CD14-positive monocyte (primary cell): ENCODE data around the gene PPP2R2D. TPM values are rescaled to one million over a fixed set of nuclear protein-coding genes. Genes with fewer than 3 reads are reported as not detected.

Source experiments
- DNase-seq, 3 donors: peaks; one replicate each; pipeline ENCODE4 v3.0.0-alpha.2; 2011 to 2022
- H2AFZ ChIP-seq: 2 replicates; pipeline ENCODE4 v1.6.0; 2012; ENCODE audit warnings: mild to moderate bottlenecking, low read depth, low read length, inconsistent platforms; ENCODE audit not compliant: insufficient read depth, poor library complexity, severe bottlenecking
- H3K27ac ChIP-seq, 2 donors: 1 replicate in 1 of 2; 2 replicates in 1 of 2; pipeline ENCODE4 v1.5.1; 2012 to 2013; ENCODE audit warnings: low read length in 2 of 2, control low read depth in 1 of 2, inconsistent platforms in 1 of 2, low read depth in 1 of 2, mild to moderate bottlenecking in 1 of 2
- H3K27me3 ChIP-seq, 2 donors: one replicate each; pipeline versions ENCODE4 v1.6.0 to v1.6.1; 2011 to 2013; ENCODE audit warnings: low read length in 2 of 2; ENCODE audit not compliant: control insufficient read depth in 2 of 2, insufficient read depth in 2 of 2
- H3K36me3 ChIP-seq, 2 donors: replicated peaks in 1 of 2; 1 replicate in 1 of 2; 2 replicates in 1 of 2; pipeline versions ENCODE4 v1.5.1 to v1.6.1; 2012 to 2013; ENCODE audit warnings: low read length in 2 of 2, control low read depth in 1 of 2, inconsistent platforms in 1 of 2, mild to moderate bottlenecking in 1 of 2; ENCODE audit not compliant: insufficient read depth in 2 of 2, control insufficient read depth in 1 of 2
- H3K4me1 ChIP-seq, 2 donors: 1 replicate in 1 of 2; 2 replicates in 1 of 2; pipeline versions ENCODE4 v1.5.1 to v1.6.1; 2012 to 2013; ENCODE audit warnings: low read length in 2 of 2, control low read depth in 1 of 2, inconsistent platforms in 1 of 2, mild to moderate bottlenecking in 1 of 2, moderate library complexity in 1 of 2; ENCODE audit not compliant: insufficient read depth in 2 of 2, control insufficient read depth in 1 of 2
- H3K4me2 ChIP-seq: replicated peaks from 2 replicates; pipeline ENCODE3; 2012; ENCODE audit warnings: low read length, moderate library complexity, mild to moderate bottlenecking; ENCODE audit not compliant: poor library complexity, severe bottlenecking; ENCODE audit errors: extremely low read depth
- H3K4me3 ChIP-seq, 3 experiments: fragments of 200-600 bp in 1 of 3; sonication (generic) in 1 of 3; replicated peaks in 1 of 3; 1 replicate in 2 of 3; 2 replicates in 1 of 3; pipeline ENCODE4 v1.5.1; 2011 to 2013; ENCODE audit warnings: low read length in 3 of 3, mild to moderate bottlenecking in 3 of 3, control low read depth in 2 of 3, low read depth in 2 of 3, inconsistent platforms in 1 of 3, moderate library complexity in 1 of 3
- H3K79me2 ChIP-seq: 2 replicates; pipeline ENCODE4 v1.6.0; 2012; ENCODE audit warnings: mild to moderate bottlenecking, control low read depth, inconsistent platforms, low read length, moderate library complexity; ENCODE audit not compliant: insufficient read depth
- H3K9ac ChIP-seq: 2 replicates; pipeline ENCODE4 v1.6.0; 2017; ENCODE audit warnings: low read length, mild to moderate bottlenecking; ENCODE audit not compliant: insufficient read depth, poor library complexity, severe bottlenecking
- H3K9me3 ChIP-seq, 2 donors: replicated peaks in 1 of 2; 1 replicate in 1 of 2; 2 replicates in 1 of 2; pipeline versions ENCODE4 v1.5.1 to v1.6.1; 2012 to 2013; ENCODE audit warnings: low read length in 2 of 2, control low read depth in 1 of 2; ENCODE audit not compliant: control insufficient read depth in 1 of 2, insufficient read depth in 1 of 2
- H4K20me1 ChIP-seq: 2 replicates; pipeline ENCODE4 v1.6.0; 2012; ENCODE audit warnings: mild to moderate bottlenecking, low read length, control low read depth, moderate library complexity; ENCODE audit not compliant: insufficient read depth
- H3K27ac Mint-ChIP-seq, 7 donors: one replicate each; pipeline ENCODE4 v1.8.0; 2020; ENCODE audit warnings: mild to moderate bottlenecking in 7 of 7, mixed read lengths in 7 of 7, moderate library complexity in 6 of 7, inconsistent platforms in 2 of 7
- H3K27me3 Mint-ChIP-seq, 3 donors: one replicate each; pipeline ENCODE4 v1.8.0; 2021 to 2022; ENCODE audit warnings: low read depth in 3 of 3, mild to moderate bottlenecking in 3 of 3, mixed read lengths in 3 of 3, moderate library complexity in 3 of 3, inconsistent platforms in 1 of 3
- H3K36me3 Mint-ChIP-seq, 2 donors: one replicate each; pipeline ENCODE4 v1.8.0; 2020; ENCODE audit warnings: mixed read lengths in 2 of 2, inconsistent platforms in 1 of 2, mild to moderate bottlenecking in 1 of 2
- H3K4me1 Mint-ChIP-seq: one replicate; pipeline ENCODE4 v1.8.0; 2020; ENCODE audit warnings: mild to moderate bottlenecking, mixed read lengths
- H3K4me3 Mint-ChIP-seq, 2 donors: one replicate each; pipeline ENCODE4 v1.8.0; 2020; ENCODE audit warnings: mild to moderate bottlenecking in 2 of 2, mixed read lengths in 2 of 2, moderate library complexity in 1 of 2
- H3K9me3 Mint-ChIP-seq, 7 donors: one replicate each; pipeline ENCODE4 v1.8.0; 2020 to 2022; ENCODE audit warnings: mixed read lengths in 7 of 7, mild to moderate bottlenecking in 6 of 7, moderate library complexity in 6 of 7, inconsistent platforms in 2 of 7
- CTCF ChIP-seq: fragments of 200-600 bp; IDR thresholded peaks from one replicate; pipeline ENCODE4 v1.8.0; 2022; ENCODE audit warnings: antibody characterized with exemption, mild to moderate bottlenecking
- WGBS: methylation state at CpG from one replicate; pipeline ENCODE4 v1.1.5; 2013; ENCODE audit warnings: missing lambda C conversion rate; ENCODE audit not compliant: insufficient coverage; 5-methylcytosine and 5-hydroxymethylcytosine counted together
- intact Hi-C, 2 donors: fragments of 100-400 bp; cut with micrococcal nuclease; formaldehyde crosslinking; loops; one replicate each; pipeline versions ENCODE4 v1.15.0 to v1.15.1; 2023
- polyA plus RNA-seq, 3 donors: library from polyadenylated mRNA; depleted of rRNA in 1 of 3; unstranded in 2 of 3; stranded (reverse) in 1 of 3; fragments of 300-500 nt in 2 of 3; fragments of >200 nt in 1 of 3; fragmentation: Illumina TruSeq in 2 of 3; gene quantifications; 1 replicate in 2 of 3; 2 replicates in 1 of 3; pipeline ENCODE4 v1.2.3, GENCODE V29; 2012 to 2021

The PPP2R2D gene
- polyA plus RNA-seq, 3 donors = 12.8 to 23.5 (median 12.9) TPM

- intact Hi-C loops = no loop called here
- Histone ChIP-seq H3K27me3 (peaks cover 31 to 70% of the 10 kb centered on the region in 2 donors), H3K4me1 (peaks cover 10 to 19% of the 10 kb centered on the region in 2 donors), H4K20me1 (no peaks in the 10 kb centered on the region), H3K9ac (peak within 1 kb of the TSS; percentile 56), H3K4me2 (peak within 1 kb of the TSS; percentile 78), H3K27ac (no peak within 1 kb of the TSS), H2AFZ (peak within 1 kb of the TSS; percentile 82), H3K9me3 (peaks cover 0 to 11% of the 10 kb centered on the region in 2 donors), H3K36me3 (no peaks in the 10 kb centered on the region), H3K4me3 (peak within 1 kb of the TSS; percentile 33 to 76 (median 67)), H3K79me2 (no peaks in the 10 kb centered on the region)
- DNase-seq = peak; percentile 72 to 88 (median 77)
- peaks cover 0 to 21% (median 10%) of the 10 kb centered on the region in 7 donors for H3K9me3 Mint-ChIP-seq
- no peak within 1 kb of the TSS for H3K27ac Mint-ChIP-seq
- peaks cover 13% of the 10 kb centered on the region for H3K4me1 Mint-ChIP-seq
- peaks cover 0 to 9% of the 10 kb centered on the region in 2 donors for H3K36me3 Mint-ChIP-seq
- TF ChIP-seq CTCF = no peak
- peak within 1 kb of the TSS; percentile 82 to 89 for H3K4me3 Mint-ChIP-seq
- H3K27me3 Mint-ChIP-seq = peaks cover 54 to 78% (median 58%) of the 10 kb centered on the region in 3 donors
- under 1% methylated on average over 98 of the region's 100 CpGs for WGBS
Observed at GRCh38 chr10:131981429-131982184, 80.8 kb downstream of the PPP2R2D start, which contains the start of gene BNIP3. BNIP3 (minus strand) TSS chr10:131981923; CDS start chr10:131981806, 117 bp downstream.

GRCh38 chr10:131982185-131982756 is 81.5 kb downstream of the PPP2R2D start:
- Histone ChIP-seq H3K79me2 (no peaks in the 10 kb centered on the region), H3K9ac (no peak overlapping the region), H4K20me1 (no peaks in the 10 kb centered on the region), H3K4me2 (peak overlapping the region; percentile 78), H3K9me3 (peaks cover 0 to 11% of the 10 kb centered on the region in 2 donors), H3K4me1 (peaks cover 10 to 19% of the 10 kb centered on the region in 2 donors), H3K4me3 (peak overlapping the region; percentile 17 to 76 (median 24)), H3K27ac (no peak overlapping the region), H3K36me3 (no peaks in the 10 kb centered on the region), H2AFZ (peak overlapping the region; percentile 82), H3K27me3 (peaks cover 31 to 70% of the 10 kb centered on the region in 2 donors)
- peak overlapping the region; percentile 51 to 69 for H3K4me3 Mint-ChIP-seq
- peaks cover 13% of the 10 kb centered on the region for H3K4me1 Mint-ChIP-seq
- peaks cover 0 to 23% (median 13%) of the 10 kb centered on the region in 7 donors for H3K9me3 Mint-ChIP-seq
- intact Hi-C loops = no loop called here
- peaks cover 0 to 9% of the 10 kb centered on the region in 2 donors for H3K36me3 Mint-ChIP-seq
- TF ChIP-seq CTCF = no peak
- DNase-seq = no peak
- peaks cover 54 to 75% (median 55%) of the 10 kb centered on the region in 3 donors for H3K27me3 Mint-ChIP-seq
- under 1% methylated on average over 83 of the region's 83 CpGs for WGBS
- no peak overlapping the region for H3K27ac Mint-ChIP-seq
